AG04449 (cell line): Measurements from ENCODE around the gene NPAS3.
A peak's percentile ranks its signal among the peaks of the same experiment; 100 is the strongest.

Experiments used
- CTCF ChIA-PET: fragments of 350-600 bp; formaldehyde crosslinking; extraction: SDS; loops from one replicate; lab custom pipeline; 2021; ENCODE audit warnings: antibody characterized with exemption; lab: Yijun Ruan, JAX
- POLR2A ChIA-PET: fragments of 400-600, 350-600 bp; formaldehyde crosslinking; extraction: SDS; loops from one replicate; lab custom pipeline; 2020; ENCODE audit warnings: antibody characterized with exemption, inconsistent platforms; lab: Yijun Ruan, JAX
- DNase-seq: peaks from one replicate; pipeline ENCODE4 v3.0.0-alpha.2; 2010; ENCODE audit warnings: low read depth, low spot score
- H3K4me3 ChIP-seq: 2 replicates; pipeline ENCODE4 v1.5.1; 2011; ENCODE audit warnings: low read depth, mild to moderate bottlenecking, control low read depth, low read length
- TF ChIP-seq, protein P1 (sequence below): IDR thresholded peaks from one replicate; pipeline ENCODE4 v1.5.1; 2011; ENCODE audit warnings: mild to moderate bottlenecking, moderate library complexity, low read length, control low read depth, inconsistent platforms; ENCODE audit not compliant: insufficient read depth; ENCODE audit errors: missing control alignments

Gene NPAS3

GRCh38 chr14:32932302-32932913, 6.3 kb upstream of the NPAS3 start:
- POLR2A ChIA-PET, result no interaction called here
- DNase-seq, result no peak
- TF ChIP-seq, protein P1, sequence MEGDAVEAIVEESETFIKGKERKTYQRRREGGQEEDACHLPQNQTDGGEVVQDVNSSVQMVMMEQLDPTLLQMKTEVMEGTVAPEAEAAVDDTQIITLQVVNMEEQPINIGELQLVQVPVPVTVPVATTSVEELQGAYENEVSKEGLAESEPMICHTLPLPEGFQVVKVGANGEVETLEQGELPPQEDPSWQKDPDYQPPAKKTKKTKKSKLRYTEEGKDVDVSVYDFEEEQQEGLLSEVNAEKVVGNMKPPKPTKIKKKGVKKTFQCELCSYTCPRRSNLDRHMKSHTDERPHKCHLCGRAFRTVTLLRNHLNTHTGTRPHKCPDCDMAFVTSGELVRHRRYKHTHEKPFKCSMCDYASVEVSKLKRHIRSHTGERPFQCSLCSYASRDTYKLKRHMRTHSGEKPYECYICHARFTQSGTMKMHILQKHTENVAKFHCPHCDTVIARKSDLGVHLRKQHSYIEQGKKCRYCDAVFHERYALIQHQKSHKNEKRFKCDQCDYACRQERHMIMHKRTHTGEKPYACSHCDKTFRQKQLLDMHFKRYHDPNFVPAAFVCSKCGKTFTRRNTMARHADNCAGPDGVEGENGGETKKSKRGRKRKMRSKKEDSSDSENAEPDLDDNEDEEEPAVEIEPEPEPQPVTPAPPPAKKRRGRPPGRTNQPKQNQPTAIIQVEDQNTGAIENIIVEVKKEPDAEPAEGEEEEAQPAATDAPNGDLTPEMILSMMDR, result no peak
- CTCF ChIA-PET, result no interaction called here
- H3K4me3 ChIP-seq, result no peak overlapping the region

DNA sequence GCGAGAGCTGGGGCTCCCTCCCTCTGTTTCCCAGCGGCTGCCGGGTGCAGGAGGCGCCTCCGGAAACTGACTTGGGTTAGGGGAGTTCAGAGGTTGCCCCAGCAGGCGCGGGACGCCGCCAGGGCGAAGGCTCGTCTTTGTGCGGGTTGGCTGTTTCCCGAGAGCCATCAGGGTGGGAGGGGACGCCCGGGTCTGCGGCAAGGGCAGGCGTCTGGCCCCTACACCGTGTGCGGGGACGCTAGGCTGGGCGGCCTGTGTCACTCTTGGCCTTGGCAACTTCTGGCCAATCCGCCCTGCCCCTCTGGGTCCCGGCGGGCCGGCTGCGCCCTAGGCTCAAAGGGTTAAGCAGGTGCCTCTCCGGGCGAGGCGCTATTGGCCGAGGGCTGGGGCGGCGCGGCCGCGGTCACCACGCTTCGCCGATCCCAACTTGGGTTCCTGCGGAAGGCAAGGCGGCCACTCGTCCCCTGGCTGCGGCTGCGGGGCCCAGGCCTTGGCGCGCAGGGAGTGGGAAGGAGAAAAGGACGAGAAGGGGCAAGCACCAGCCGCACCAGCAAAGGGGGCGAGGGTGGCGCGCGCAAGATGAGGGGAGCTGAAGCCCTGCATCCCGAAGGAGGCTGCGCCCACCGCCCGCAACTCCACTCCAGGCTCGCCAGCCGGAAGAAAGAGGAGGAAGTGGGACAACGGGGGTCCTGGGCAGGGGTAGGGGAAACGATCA, 5.6 kb upstream of the NPAS3 start:
- H3K4me3 ChIP-seq, result no peak overlapping the region
- TF ChIP-seq, protein P1, result no peak
- ChIA-PET CTCF (no interaction called here), POLR2A (no interaction called here)
- no peak for DNase-seq

DNA sequence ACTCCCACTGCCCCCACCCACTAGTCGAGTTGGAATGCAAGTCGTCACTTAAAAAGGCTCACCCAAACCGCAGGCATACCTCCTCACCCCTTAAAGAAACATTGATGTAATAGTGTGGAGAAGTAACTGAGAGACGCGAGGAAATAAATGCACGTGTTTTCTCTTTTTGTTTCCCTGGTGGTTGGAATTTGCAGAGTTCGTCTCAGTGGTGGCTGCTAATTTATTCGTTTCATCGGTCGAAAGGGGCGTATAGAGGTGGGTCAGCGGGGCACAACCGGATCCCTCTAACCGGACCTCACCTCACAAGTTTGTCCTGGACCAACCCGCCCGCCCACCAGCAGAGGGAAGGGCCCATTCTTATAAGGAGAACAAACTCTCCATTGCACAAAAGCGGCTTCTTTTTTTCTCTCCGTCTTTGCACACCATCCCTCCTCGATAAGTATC, 5.0 kb upstream of the NPAS3 start:
- TF ChIP-seq, protein P1, result peak; percentile 2
- POLR2A ChIA-PET, result no interaction called here
- CTCF ChIA-PET, result no interaction called here
- no peak for DNase-seq
- peak overlapping the region; percentile 32 for H3K4me3 ChIP-seq

- TF ChIP-seq, protein P1, result no peak
- H3K4me3 ChIP-seq, result peak overlapping the region; percentile 32
- POLR2A ChIA-PET, result no interaction called here
- no peak for DNase-seq
- CTCF ChIA-PET, result no interaction called here
These were observed 4.4 kb upstream of the NPAS3 start for GRCh38 chr14:32934073-32934880.

- CTCF ChIA-PET, result no interaction called here
- no peak overlapping the region; the same call in 1 of the 2 replicates for H3K4me3 ChIP-seq
- no peak for DNase-seq
- TF ChIP-seq, protein P1, result no peak
- POLR2A ChIA-PET, result no interaction called here
These were observed 3.6 kb upstream of the NPAS3 start for GRCh38 chr14:32934881-32935633.
